OCI-LY7 (cell line): Measurements from ENCODE around the gene DNAJB12. TPM values are rescaled to one million over a fixed set of nuclear protein-coding genes. Genes with fewer than 3 reads are reported as not detected.

Experiments
- BruUV-seq: library from RNA; stranded (reverse); fragments of 400-500 nt; replicated peaks from 2 replicates; lab custom pipeline; 2021; lab: Mats Ljungman, UMichigan
- CTCF ChIA-PET: fragments of 300-600 bp; sonication (Branson Sonifier 250); formaldehyde crosslinking; loops from one replicate; lab custom pipeline; 2022; ENCODE audit warnings: antibody characterized with exemption; ENCODE audit not compliant: unreplicated experiment; lab: Charles Lee
- POLR2A ChIA-PET: fragments of 300-600 bp; sonication (Branson Sonifier 250); formaldehyde crosslinking; loops from one replicate; lab custom pipeline; 2022; ENCODE audit warnings: antibody characterized with exemption; lab: Charles Lee
- DNase-seq: peaks from one replicate; pipeline ENCODE4 v3.0.0-alpha.2; 2015; ENCODE audit warnings: low spot score
- H2AFZ ChIP-seq: fragments of 200-600 bp; sonication (generic), shearing (Covaris generic); 2 replicates; pipeline ENCODE4 v1.6.1; 2014; ENCODE audit warnings: mild to moderate bottlenecking, antibody characterized with exemption, low read length, moderate library complexity
- H3K27ac ChIP-seq: fragments of 200-600 bp; sonication (generic); 2 replicates; pipeline ENCODE4 v1.5.1; 2014; ENCODE audit warnings: mixed run types, low read depth, mild to moderate bottlenecking, moderate library complexity, low read length, inconsistent platforms; ENCODE audit not compliant: poor library complexity, severe bottlenecking
- H3K36me3 ChIP-seq: fragments of 200-600 bp; sonication (generic); 2 replicates; pipeline ENCODE4 v1.6.1; 2014; ENCODE audit warnings: mild to moderate bottlenecking, antibody characterized with exemption, low read length, moderate library complexity, mixed read lengths; ENCODE audit not compliant: insufficient read depth
- H3K4me1 ChIP-seq: fragments of 200-600 bp; sonication (generic); 2 replicates; pipeline ENCODE4 v1.5.1; 2014; ENCODE audit warnings: mild to moderate bottlenecking, low read length; ENCODE audit not compliant: insufficient read depth, poor library complexity, severe bottlenecking
- H3K4me2 ChIP-seq: fragments of 200-600 bp; sonication (generic); 2 replicates; pipeline ENCODE4 v1.6.1; 2014; ENCODE audit warnings: mild to moderate bottlenecking, low read length
- H3K4me3 ChIP-seq: fragments of 200-600 bp; sonication (generic); 2 replicates; pipeline ENCODE4 v1.5.1; 2014; ENCODE audit warnings: mild to moderate bottlenecking, low read depth, low read length; ENCODE audit not compliant: poor library complexity, severe bottlenecking
- H3K79me2 ChIP-seq: fragments of 200-600 bp; sonication (generic); 2 replicates; pipeline ENCODE4 v1.6.1; 2016; ENCODE audit warnings: low read depth, mild to moderate bottlenecking, low read length, moderate library complexity, mixed read lengths; ENCODE audit not compliant: insufficient read depth
- H3K9me2 ChIP-seq: fragments of 200-600 bp; sonication (generic); 2 replicates; pipeline ENCODE4 v1.6.1; 2016; ENCODE audit warnings: mild to moderate bottlenecking, low read length, mixed read lengths; ENCODE audit not compliant: insufficient read depth
- H3K9me3 ChIP-seq: fragments of 200-600 bp; sonication (generic); 2 replicates; pipeline ENCODE4 v1.6.1; 2014; ENCODE audit warnings: mild to moderate bottlenecking, mixed run types, low read length, mixed read lengths
- H4K20me1 ChIP-seq: fragments of 200-600 bp; sonication (generic); 2 replicates; pipeline ENCODE4 v1.6.1; 2014; ENCODE audit warnings: mild to moderate bottlenecking, antibody characterized with exemption, low read length, moderate library complexity, mixed read lengths; ENCODE audit not compliant: insufficient read depth
- EZH2phosphoT487 ChIP-seq: fragments of 200-600 bp; sonication (generic); IDR thresholded peaks from 2 replicates; pipeline ENCODE4 v1.6.1; 2018; ENCODE audit warnings: low read depth, borderline replicate concordance, mild to moderate bottlenecking, mixed run types, antibody characterized with exemption, low read length, moderate library complexity, mixed read lengths
- intact Hi-C: fragments of 100-400 bp; cut with micrococcal nuclease; formaldehyde crosslinking; loops from one replicate; pipeline ENCODE4 v1.10.0; 2022; ENCODE audit not compliant: unreplicated experiment
- total RNA-seq, 2 experiments: library from RNA; depleted of rRNA in 1 of 2; stranded (reverse); fragments of >200 nt in 1 of 2; shearing (Covaris generic) in 1 of 2; gene quantifications; 2 replicates each; pipeline ENCODE4 v1.2.3, GENCODE V29; 2014 to 2022
- TF ChIP-seq, protein P1 (sequence below): fragments of 200-600 bp; sonication (generic); conservative IDR thresholded peaks from 2 replicates; pipeline ENCODE4 v1.5.1; 2014; ENCODE audit warnings: mild to moderate bottlenecking, antibody characterized with exemption, low read length, moderate library complexity, mixed read lengths

The DNAJB12 gene
- total RNA-seq, 2 experiments from 2014 or later = 27.4 to 28.3 TPM

DNA sequence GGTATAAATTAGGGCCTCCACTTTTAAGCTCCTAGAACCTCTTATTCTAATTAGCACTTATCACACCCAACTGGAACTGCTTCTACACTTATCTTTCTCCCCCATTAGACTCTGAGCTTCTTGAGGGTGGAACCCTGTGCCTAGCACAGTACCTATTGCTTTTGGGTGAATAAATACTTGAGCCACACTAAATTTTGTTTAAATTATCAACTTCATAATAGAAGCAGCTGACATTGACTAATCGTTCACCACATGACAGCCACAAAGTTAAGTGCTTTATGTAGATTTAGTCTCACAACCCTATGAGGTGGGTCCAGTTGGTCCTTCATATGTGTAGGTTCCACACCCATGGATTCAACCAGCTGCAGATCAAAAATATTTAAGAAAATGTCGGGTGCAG lies 36.0 kb upstream of the DNAJB12 start:
- BruUV-seq = no TSS peak
- no peaks in the 10 kb centered on the region for H4K20me1 ChIP-seq
- CTCF ChIA-PET = no interaction called here

DNA sequence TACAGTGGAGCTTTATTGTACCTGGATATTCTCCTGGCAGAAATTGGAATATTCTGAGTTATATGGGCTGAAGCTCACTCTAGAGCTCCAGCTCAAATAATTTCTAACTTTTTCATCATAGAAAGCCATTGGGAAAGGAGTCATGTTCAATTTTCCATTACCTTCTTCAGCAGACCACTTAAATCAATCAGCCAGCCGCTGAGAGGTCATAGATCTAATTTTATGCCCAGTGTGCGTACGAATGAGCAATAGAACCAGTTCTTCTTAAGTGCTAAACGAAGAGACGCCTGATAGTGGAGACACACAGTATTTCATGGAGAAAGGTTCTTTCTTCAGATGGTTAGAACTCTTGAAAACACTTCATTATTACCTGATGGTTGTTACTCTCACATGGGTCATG lies 35.0 kb upstream of the DNAJB12 start:
- Histone ChIP-seq H3K4me3 (no peak overlapping the region), H3K9me3 (no peaks in the 10 kb centered on the region), H3K9me2 (no peaks in the 10 kb centered on the region), H3K36me3 (no peaks in the 10 kb centered on the region), H3K79me2 (no peaks in the 10 kb centered on the region), H2AFZ (no peak overlapping the region), H3K4me1 (no peaks in the 10 kb centered on the region), H3K4me2 (no peak overlapping the region), H4K20me1 (no peaks in the 10 kb centered on the region), H3K27ac (no peak overlapping the region)
- TF ChIP-seq EZH2phosphoT487 = no peak
- TF ChIP-seq, protein P1, sequence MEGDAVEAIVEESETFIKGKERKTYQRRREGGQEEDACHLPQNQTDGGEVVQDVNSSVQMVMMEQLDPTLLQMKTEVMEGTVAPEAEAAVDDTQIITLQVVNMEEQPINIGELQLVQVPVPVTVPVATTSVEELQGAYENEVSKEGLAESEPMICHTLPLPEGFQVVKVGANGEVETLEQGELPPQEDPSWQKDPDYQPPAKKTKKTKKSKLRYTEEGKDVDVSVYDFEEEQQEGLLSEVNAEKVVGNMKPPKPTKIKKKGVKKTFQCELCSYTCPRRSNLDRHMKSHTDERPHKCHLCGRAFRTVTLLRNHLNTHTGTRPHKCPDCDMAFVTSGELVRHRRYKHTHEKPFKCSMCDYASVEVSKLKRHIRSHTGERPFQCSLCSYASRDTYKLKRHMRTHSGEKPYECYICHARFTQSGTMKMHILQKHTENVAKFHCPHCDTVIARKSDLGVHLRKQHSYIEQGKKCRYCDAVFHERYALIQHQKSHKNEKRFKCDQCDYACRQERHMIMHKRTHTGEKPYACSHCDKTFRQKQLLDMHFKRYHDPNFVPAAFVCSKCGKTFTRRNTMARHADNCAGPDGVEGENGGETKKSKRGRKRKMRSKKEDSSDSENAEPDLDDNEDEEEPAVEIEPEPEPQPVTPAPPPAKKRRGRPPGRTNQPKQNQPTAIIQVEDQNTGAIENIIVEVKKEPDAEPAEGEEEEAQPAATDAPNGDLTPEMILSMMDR = no peak
- intact Hi-C loops = no loop called here
- BruUV-seq = no TSS peak
- ChIA-PET POLR2A (no interaction called here), CTCF (no interaction called here)
- no peak for DNase-seq

More for the DNA sequence above, 36.0 kb upstream of the DNAJB12 start:
- intact Hi-C loops = no loop called here
- Histone ChIP-seq H3K27ac (no peak overlapping the region), H3K79me2 (no peaks in the 10 kb centered on the region), H3K9me3 (no peaks in the 10 kb centered on the region), H2AFZ (no peak overlapping the region), H3K36me3 (no peaks in the 10 kb centered on the region), H3K4me2 (no peak overlapping the region), H3K4me3 (no peak overlapping the region), H3K9me2 (no peaks in the 10 kb centered on the region), H3K4me1 (no peaks in the 10 kb centered on the region)
- no peak for DNase-seq
- POLR2A ChIA-PET = interaction anchor here (0.8 kb wide), 1 partner anchor 15 kb away, joined by 4 read pairs; no protein-coding TSS in a partner anchor
- no peak for TF ChIP-seq EZH2phosphoT487
- TF ChIP-seq, protein P1 = no peak

DNA sequence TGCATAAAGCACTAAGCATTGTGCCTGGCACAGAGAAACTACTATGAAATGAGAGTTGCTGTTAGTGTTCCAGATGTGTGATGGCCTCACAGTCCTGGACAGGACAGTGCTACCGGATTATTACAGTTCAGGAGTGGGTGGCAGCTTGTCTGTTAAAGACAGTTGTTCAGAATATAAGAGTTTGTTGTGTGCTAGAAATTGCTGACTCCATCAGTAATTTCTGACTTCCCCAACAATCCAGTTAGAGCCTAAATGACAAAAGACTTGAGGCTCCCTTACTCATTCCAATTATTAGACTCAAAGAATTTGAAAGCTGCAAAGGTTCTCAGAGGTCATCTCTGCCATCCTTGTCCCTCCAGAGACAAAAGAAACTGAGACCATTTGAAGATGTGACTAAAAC lies 34.3 kb upstream of the DNAJB12 start:
- Histone ChIP-seq H3K9me2 (no peaks in the 10 kb centered on the region), H3K4me1 (no peaks in the 10 kb centered on the region), H3K4me2 (no peak overlapping the region), H3K27ac (no peak overlapping the region), H3K79me2 (no peaks in the 10 kb centered on the region), H3K4me3 (no peak overlapping the region), H3K9me3 (no peaks in the 10 kb centered on the region), H2AFZ (no peak overlapping the region), H3K36me3 (no peaks in the 10 kb centered on the region), H4K20me1 (no peaks in the 10 kb centered on the region)
- intact Hi-C loops = no loop called here
- no TSS peak for BruUV-seq
- ChIA-PET POLR2A (no interaction called here), CTCF (no interaction called here)
- DNase-seq = no peak
- TF ChIP-seq, protein P1 = no peak
- no peak for TF ChIP-seq EZH2phosphoT487
